Panc1 (cell line): Measurements from ENCODE around the gene USP37.

Experiments
- POLR2AphosphoS5 ChIP-seq: IDR thresholded peaks from 2 replicates; pipeline ENCODE4 v1.6.1; 2012; ENCODE audit warnings: mild to moderate bottlenecking, low read depth, low read length, moderate library complexity
- TCF7L2 ChIP-seq: IDR thresholded peaks from 2 replicates; pipeline ENCODE4 v1.6.1; 2011; ENCODE audit warnings: mild to moderate bottlenecking, low read depth, low read length, inconsistent platforms
- TF ChIP-seq, protein P1 (sequence below): fragments of 450-650 bp; IDR thresholded peaks from 2 replicates; pipeline ENCODE4 v1.5.1; 2017; ENCODE audit warnings: mild to moderate bottlenecking

DNA sequence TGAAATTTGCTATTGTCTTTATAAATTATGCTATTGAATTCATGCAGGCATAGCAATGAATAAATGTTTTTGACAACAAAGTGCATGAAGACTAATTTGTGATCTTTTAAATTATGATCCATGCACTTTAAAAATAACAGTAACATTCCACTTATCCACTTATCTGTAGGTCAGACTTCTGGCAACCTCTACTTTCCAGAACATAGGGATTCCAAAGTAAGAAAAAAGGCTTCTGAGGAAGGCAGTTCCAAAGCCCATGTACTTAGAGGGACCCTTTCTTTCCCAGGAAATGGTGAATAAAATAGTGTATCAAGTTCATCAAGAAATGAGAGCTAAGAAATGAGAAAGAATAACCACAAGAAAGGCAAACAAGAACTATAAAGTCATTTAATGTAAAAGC, 90.9 kb downstream of the USP37 start:
- TF ChIP-seq, protein P1, sequence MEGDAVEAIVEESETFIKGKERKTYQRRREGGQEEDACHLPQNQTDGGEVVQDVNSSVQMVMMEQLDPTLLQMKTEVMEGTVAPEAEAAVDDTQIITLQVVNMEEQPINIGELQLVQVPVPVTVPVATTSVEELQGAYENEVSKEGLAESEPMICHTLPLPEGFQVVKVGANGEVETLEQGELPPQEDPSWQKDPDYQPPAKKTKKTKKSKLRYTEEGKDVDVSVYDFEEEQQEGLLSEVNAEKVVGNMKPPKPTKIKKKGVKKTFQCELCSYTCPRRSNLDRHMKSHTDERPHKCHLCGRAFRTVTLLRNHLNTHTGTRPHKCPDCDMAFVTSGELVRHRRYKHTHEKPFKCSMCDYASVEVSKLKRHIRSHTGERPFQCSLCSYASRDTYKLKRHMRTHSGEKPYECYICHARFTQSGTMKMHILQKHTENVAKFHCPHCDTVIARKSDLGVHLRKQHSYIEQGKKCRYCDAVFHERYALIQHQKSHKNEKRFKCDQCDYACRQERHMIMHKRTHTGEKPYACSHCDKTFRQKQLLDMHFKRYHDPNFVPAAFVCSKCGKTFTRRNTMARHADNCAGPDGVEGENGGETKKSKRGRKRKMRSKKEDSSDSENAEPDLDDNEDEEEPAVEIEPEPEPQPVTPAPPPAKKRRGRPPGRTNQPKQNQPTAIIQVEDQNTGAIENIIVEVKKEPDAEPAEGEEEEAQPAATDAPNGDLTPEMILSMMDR, result no peak
- TF ChIP-seq POLR2AphosphoS5, result no peak
- no peak for TF ChIP-seq TCF7L2
